ENCODE measurements around the gene TET2. TPM values are rescaled to one million over a fixed set of nuclear protein-coding genes. Genes with fewer than 3 reads are reported as not detected.

Gene TET2
- total RNA-seq, 1 donor: 18.1 TPM

DNA sequence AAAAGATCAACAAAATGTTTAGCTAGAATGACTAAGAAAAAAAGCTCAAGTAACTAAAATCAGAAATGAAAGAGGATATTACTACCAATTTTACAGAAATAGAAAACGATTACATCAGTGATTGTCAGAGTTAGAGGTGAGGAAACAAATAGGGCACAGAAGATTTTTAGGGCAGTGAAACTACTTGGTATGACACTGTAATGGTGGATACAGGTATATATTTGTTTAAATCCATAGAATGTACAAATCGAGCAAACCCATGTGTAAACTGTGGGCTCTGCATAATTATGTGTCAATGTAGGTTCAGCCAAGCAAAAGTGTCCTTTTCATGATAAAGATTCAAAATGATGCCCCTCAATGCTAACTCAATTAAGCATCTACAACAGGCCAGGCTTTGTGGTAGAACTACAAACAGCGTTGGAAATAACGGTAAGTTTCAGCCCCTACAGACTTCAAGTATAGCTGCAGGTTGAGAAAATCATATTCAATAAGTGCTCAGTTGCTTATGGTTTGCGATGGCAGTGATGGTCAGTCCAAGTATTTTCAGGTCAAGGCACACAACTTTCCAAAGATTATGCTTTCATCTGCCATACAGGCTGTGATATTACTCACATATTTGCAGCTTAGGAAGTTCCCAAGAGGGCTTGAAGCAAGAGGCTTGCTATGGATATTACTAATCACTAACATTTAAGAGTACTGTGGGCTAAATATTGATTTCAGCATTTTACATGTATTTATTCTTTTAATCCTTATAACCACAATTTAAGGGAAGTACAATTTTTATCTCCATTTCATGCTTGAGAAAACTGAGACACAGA is 158.6 kb downstream of the TET2 start:
- DNase-seq (ENCODE audit: low read depth): no peak
- H3K4me3 ChIP-seq (ENCODE audit: low read depth, low read length): no peak overlapping the region
- TF ChIP-seq, protein P1, sequence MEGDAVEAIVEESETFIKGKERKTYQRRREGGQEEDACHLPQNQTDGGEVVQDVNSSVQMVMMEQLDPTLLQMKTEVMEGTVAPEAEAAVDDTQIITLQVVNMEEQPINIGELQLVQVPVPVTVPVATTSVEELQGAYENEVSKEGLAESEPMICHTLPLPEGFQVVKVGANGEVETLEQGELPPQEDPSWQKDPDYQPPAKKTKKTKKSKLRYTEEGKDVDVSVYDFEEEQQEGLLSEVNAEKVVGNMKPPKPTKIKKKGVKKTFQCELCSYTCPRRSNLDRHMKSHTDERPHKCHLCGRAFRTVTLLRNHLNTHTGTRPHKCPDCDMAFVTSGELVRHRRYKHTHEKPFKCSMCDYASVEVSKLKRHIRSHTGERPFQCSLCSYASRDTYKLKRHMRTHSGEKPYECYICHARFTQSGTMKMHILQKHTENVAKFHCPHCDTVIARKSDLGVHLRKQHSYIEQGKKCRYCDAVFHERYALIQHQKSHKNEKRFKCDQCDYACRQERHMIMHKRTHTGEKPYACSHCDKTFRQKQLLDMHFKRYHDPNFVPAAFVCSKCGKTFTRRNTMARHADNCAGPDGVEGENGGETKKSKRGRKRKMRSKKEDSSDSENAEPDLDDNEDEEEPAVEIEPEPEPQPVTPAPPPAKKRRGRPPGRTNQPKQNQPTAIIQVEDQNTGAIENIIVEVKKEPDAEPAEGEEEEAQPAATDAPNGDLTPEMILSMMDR (IDR thresholded peaks at IDR 0.05; ENCODE audit: insufficient read depth, low read depth, low read length): no peak

- TF ChIP-seq, protein P1 (IDR thresholded peaks at IDR 0.05; ENCODE audit: insufficient read depth, low read depth, low read length): no peak
- H3K4me3 ChIP-seq (ENCODE audit: low read depth, low read length): no peak overlapping the region
- DNase-seq (ENCODE audit: low read depth): no peak
Observed at GRCh38 chr4:105306158-105306781, 159.6 kb downstream of the TET2 start.

GRCh38 chr4:105306820-105307219 is 160.1 kb downstream of the TET2 start:
- TF ChIP-seq, protein P1 (IDR thresholded peaks at IDR 0.05; ENCODE audit: insufficient read depth, low read depth, low read length): no peak

GRCh38 chr4:105318486-105318885 is 171.8 kb downstream of the TET2 start:
- no peak overlapping the region for H3K4me3 ChIP-seq (ENCODE audit: low read depth, low read length)
- no peak for DNase-seq (ENCODE audit: low read depth)
- TF ChIP-seq, protein P1 (IDR thresholded peaks at IDR 0.05; ENCODE audit: insufficient read depth, low read depth, low read length): no peak

More at GRCh38 chr4:105306820-105307219, 160.1 kb downstream of the TET2 start:
- no peak for DNase-seq (ENCODE audit: low read depth)
- H3K4me3 ChIP-seq (ENCODE audit: low read depth, low read length): no peak overlapping the region

DNA sequence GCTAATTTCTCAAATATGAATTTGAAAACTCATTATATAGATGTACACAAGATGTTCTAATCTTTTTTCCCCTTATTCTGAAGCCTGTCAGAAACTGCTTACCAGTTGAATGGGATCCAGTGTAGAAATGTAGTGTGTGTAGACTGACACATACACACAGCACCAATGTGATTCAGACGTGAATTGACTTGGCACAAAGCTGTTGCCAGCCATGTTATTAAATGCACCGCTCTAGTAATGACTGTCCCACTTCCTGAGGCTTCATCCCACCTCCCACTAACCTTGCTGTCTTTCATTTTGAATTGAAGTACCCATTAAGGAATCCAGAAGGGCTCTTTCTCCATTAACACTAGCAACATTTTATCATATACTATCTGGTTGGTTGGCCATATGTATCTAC is 180.5 kb downstream of the TET2 start:
- DNase-seq (ENCODE audit: low read depth): no peak
- H3K4me3 ChIP-seq (ENCODE audit: low read depth, low read length): no peak overlapping the region
- TF ChIP-seq, protein P1 (IDR thresholded peaks at IDR 0.05; ENCODE audit: insufficient read depth, low read depth, low read length): no peak

GRCh38 chr4:105327956-105328355 is 181.3 kb downstream of the TET2 start:
- no peak overlapping the region for H3K4me3 ChIP-seq (ENCODE audit: low read depth, low read length)
- DNase-seq (ENCODE audit: low read depth): no peak
- TF ChIP-seq, protein P1 (IDR thresholded peaks at IDR 0.05; ENCODE audit: insufficient read depth, low read depth, low read length): no peak
